Panc1 (cell line): ENCODE measurements around the gene ADGRV1.

Experiments used
- POLR2AphosphoS5 ChIP-seq: IDR thresholded peaks from 2 replicates; pipeline ENCODE4 v1.6.1; 2012; ENCODE audit warnings: mild to moderate bottlenecking, low read depth, low read length, moderate library complexity
- SIN3A ChIP-seq: IDR thresholded peaks from 2 replicates; pipeline ENCODE4 v1.6.1; 2012; ENCODE audit warnings: low read depth, mild to moderate bottlenecking, low read length, moderate library complexity, borderline replicate concordance; ENCODE audit not compliant: insufficient read depth
- TCF7L2 ChIP-seq: IDR thresholded peaks from 2 replicates; pipeline ENCODE4 v1.6.1; 2011; ENCODE audit warnings: mild to moderate bottlenecking, low read depth, low read length, inconsistent platforms
- TF ChIP-seq, protein P1 (sequence below): fragments of 450-650 bp; IDR thresholded peaks from 2 replicates; pipeline ENCODE4 v1.5.1; 2017; ENCODE audit warnings: mild to moderate bottlenecking
- TF ChIP-seq, protein P2 (sequence below), 2 experiments: IDR thresholded peaks; 2 replicates each; pipeline ENCODE4 v1.6.1; 2011 to 2012; ENCODE audit warnings: low read depth in 2 of 2, control low read depth in 1 of 2, low read length in 1 of 2, mild to moderate bottlenecking in 1 of 2, moderate library complexity in 1 of 2; ENCODE audit not compliant: insufficient read depth in 1 of 2

DNA sequence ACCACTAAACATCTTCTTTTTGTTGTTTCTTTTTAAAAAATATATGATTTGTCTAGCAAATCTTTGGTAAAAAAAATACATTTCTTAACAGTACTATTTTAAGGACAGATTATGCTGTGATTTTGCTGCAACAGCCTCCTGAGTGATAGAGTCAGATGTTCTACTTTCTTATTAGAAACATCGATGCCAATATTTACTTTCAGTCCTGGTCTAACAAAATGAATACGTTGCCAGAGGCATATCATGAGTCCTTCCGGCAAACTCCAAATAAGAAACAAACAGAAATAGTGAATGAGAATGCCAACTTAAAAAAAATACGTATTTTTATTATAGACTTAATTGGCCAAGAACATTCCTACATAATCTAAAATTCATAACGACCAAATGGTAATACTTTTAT is 371.5 kb downstream of the ADGRV1 start:
- TF ChIP-seq, protein P1, sequence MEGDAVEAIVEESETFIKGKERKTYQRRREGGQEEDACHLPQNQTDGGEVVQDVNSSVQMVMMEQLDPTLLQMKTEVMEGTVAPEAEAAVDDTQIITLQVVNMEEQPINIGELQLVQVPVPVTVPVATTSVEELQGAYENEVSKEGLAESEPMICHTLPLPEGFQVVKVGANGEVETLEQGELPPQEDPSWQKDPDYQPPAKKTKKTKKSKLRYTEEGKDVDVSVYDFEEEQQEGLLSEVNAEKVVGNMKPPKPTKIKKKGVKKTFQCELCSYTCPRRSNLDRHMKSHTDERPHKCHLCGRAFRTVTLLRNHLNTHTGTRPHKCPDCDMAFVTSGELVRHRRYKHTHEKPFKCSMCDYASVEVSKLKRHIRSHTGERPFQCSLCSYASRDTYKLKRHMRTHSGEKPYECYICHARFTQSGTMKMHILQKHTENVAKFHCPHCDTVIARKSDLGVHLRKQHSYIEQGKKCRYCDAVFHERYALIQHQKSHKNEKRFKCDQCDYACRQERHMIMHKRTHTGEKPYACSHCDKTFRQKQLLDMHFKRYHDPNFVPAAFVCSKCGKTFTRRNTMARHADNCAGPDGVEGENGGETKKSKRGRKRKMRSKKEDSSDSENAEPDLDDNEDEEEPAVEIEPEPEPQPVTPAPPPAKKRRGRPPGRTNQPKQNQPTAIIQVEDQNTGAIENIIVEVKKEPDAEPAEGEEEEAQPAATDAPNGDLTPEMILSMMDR, result no peak
- TF ChIP-seq POLR2AphosphoS5, result no peak
- TF ChIP-seq, protein P2, sequence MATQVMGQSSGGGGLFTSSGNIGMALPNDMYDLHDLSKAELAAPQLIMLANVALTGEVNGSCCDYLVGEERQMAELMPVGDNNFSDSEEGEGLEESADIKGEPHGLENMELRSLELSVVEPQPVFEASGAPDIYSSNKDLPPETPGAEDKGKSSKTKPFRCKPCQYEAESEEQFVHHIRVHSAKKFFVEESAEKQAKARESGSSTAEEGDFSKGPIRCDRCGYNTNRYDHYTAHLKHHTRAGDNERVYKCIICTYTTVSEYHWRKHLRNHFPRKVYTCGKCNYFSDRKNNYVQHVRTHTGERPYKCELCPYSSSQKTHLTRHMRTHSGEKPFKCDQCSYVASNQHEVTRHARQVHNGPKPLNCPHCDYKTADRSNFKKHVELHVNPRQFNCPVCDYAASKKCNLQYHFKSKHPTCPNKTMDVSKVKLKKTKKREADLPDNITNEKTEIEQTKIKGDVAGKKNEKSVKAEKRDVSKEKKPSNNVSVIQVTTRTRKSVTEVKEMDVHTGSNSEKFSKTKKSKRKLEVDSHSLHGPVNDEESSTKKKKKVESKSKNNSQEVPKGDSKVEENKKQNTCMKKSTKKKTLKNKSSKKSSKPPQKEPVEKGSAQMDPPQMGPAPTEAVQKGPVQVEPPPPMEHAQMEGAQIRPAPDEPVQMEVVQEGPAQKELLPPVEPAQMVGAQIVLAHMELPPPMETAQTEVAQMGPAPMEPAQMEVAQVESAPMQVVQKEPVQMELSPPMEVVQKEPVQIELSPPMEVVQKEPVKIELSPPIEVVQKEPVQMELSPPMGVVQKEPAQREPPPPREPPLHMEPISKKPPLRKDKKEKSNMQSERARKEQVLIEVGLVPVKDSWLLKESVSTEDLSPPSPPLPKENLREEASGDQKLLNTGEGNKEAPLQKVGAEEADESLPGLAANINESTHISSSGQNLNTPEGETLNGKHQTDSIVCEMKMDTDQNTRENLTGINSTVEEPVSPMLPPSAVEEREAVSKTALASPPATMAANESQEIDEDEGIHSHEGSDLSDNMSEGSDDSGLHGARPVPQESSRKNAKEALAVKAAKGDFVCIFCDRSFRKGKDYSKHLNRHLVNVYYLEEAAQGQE (IDR thresholded peaks at IDR 0.05; ENCODE audit: insufficient read depth in 1 of 2, low read depth in 2 of 2, low read length in 1 of 2), result no peak
- no peak for TF ChIP-seq SIN3A
- no peak for TF ChIP-seq TCF7L2
